ENCODE data around the gene GNA15. TPM values are rescaled to one million over a fixed set of nuclear protein-coding genes. Genes with fewer than 3 reads are reported as not detected.

GNA15 gene
- total and polyA plus RNA-seq, 7 experiments from 2014 or later, result 0.09 to 131 (median 3.7) TPM; not detected in 1

DNA sequence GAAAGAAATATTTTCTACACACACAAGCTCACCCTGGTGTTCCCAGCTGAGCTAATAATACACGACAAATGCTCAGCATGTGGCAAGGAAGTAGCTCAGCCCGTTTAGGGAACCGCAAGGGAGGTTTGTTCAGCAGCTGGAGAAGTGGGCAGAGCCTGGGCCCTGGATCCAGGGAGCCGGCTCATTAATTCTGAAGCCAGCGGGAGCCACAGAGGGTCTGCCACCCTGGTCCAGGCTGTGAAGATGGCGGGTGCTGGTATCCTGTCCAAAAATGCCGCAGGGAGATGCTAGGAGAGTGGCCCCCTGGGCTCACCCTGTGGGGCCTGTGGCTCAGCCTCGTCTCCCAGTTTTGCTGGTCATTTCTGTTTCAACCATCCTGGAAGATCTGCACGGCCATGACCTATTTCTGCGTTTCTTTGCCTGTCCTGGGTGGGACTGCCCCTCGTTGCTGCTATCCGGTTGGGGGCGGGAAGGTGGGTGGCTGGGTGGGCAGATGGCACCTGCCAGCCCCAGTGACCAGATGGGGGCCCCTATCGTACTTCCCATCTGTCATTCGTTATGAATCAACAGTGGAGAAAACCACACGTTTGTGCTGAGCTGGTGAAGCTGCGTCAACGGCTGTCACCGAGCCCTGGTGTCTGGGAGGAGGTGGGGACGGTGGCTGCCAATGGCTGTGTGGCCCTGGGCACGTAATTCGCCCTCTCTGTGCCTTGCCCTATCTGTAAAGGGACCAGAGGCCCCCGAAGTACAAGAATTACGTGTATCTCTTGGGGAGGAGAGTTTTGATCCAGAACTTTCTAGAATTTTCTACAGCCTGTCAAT is 2.7 kb upstream of the GNA15 start:
- H3K4me3 ChIP-seq (ENCODE audit: low read length), result peak overlapping the region; percentile 13
- peak overlapping the region; percentile 45 for H3K27ac ChIP-seq (ENCODE audit: low read depth, low read length)

DNA sequence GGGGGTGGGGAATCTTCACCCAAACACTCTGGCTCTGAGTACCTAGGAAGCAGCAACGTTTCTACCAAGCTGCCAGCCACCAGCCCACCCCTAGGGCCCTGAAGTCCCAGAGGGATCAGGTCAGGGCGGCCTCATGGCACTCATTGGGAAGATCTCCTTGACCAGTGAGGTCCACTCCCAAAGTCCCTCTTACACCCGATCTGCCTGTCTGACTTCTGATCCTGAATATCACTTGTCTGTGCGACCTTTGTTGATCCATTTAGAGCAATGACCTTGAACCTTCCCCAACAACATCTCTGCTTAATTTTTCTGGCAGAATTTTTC is 2.1 kb upstream of the GNA15 start:
- Mint-ChIP-seq H3K4me3 (peak overlapping the region in 8 of 10 donors; percentile 47 to 87 (median 70)), H3K27ac (peak overlapping the region in 6 of 9 donors; percentile 58 to 97 (median 68)), H3K27me3 (peaks cover 0 to 23% (median 0%) of the 10 kb centered on the region in 5 donors), H3K4me1 (peaks cover 7 to 53% (median 22%) of the 10 kb centered on the region in 7 donors), H3K36me3 (peaks cover 0 to 13% (median 0%) of the 10 kb centered on the region in 5 donors), H3K9me3 (no peaks in the 10 kb centered on the region)
- Histone ChIP-seq H3K4me3 (ENCODE audit: low read length) (no peak overlapping the region), H3K4me1 (ENCODE audit: control insufficient read depth in 2 of 2, insufficient read depth in 2 of 2, low read length in 2 of 2) (peaks cover 8 to 11% of the 10 kb centered on the region in 2 donors), H3K27ac (ENCODE audit: low read depth, low read length) (peak overlapping the region; percentile 45), H3K9me3 (ENCODE audit: control insufficient read depth in 2 of 3, low read length in 3 of 3) (no peaks in the 10 kb centered on the region), H3K27me3 (ENCODE audit: control insufficient read depth in 2 of 2, insufficient read depth in 2 of 2, low read length in 2 of 2) (peaks cover 0 to 6% of the 10 kb centered on the region in 2 donors), H3K36me3 (ENCODE audit: control insufficient read depth in 2 of 3, insufficient read depth in 3 of 3, low read length in 3 of 3) (no peaks in the 10 kb centered on the region)
- CTCF ChIA-PET, result interaction anchor here (1.2 kb wide), 1 partner anchor 183 kb away, joined by 3 read pairs; no protein-coding TSS in a partner anchor
- ATAC-seq (no peak), DNase-seq (no peak)
- POLR2A ChIA-PET, result interaction anchor here (0.7 to 1.2 kb wide), 2 partner anchors 43 to 164 kb away, joined by 3 to 4 read pairs; no protein-coding TSS in a partner anchor
- intact Hi-C loops (cut with micrococcal nuclease), result loop anchor here in 1 of 2 donors (1.0 kb wide), 1 partner anchor 22 kb away; no protein-coding TSS in a partner anchor

More for the DNA sequence above, 2.7 kb upstream of the GNA15 start:
- Histone ChIP-seq H3K9me3 (ENCODE audit: control insufficient read depth in 2 of 3, low read length in 3 of 3) (no peaks in the 10 kb centered on the region), H3K36me3 (ENCODE audit: control insufficient read depth in 2 of 3, insufficient read depth in 3 of 3, low read length in 3 of 3) (no peaks in the 10 kb centered on the region), H3K4me1 (ENCODE audit: control insufficient read depth in 2 of 2, insufficient read depth in 2 of 2, low read length in 2 of 2) (peaks cover 8 to 11% of the 10 kb centered on the region in 2 donors), H3K27me3 (ENCODE audit: control insufficient read depth in 2 of 2, insufficient read depth in 2 of 2, low read length in 2 of 2) (peaks cover 0 to 6% of the 10 kb centered on the region in 2 donors)
- POLR2A ChIA-PET, result interaction anchor here (1.2 kb wide), 1 partner anchor 44 kb away, joined by 3 read pairs; no protein-coding TSS in a partner anchor
- peak; percentile 41 to 81 (median 51) for DNase-seq
- peak; percentile 93 for ATAC-seq
- peaks cover 0 to 12% (median 0%) of the 10 kb centered on the region in 5 donors for H3K36me3 Mint-ChIP-seq
- peaks cover 0 to 23% (median 0%) of the 10 kb centered on the region in 5 donors for H3K27me3 Mint-ChIP-seq
- H3K4me3 Mint-ChIP-seq, result peak overlapping the region; percentile 47 to 87 (median 70)
- peaks cover 7 to 53% (median 22%) of the 10 kb centered on the region in 7 donors for H3K4me1 Mint-ChIP-seq
- intact Hi-C loops (cut with micrococcal nuclease), result loop anchor here in 1 of 2 donors (1.0 kb wide), 1 partner anchor 22 kb away; no protein-coding TSS in a partner anchor
- CTCF ChIA-PET, result interaction anchor here (0.7 to 1.2 kb wide), 2 partner anchors 177 to 183 kb away, joined by 3 to 5 read pairs; no protein-coding TSS in a partner anchor
- H3K9me3 Mint-ChIP-seq, result no peaks in the 10 kb centered on the region
- H3K27ac Mint-ChIP-seq, result peak overlapping the region in 6 of 9 donors; percentile 58 to 97 (median 68)

DNA sequence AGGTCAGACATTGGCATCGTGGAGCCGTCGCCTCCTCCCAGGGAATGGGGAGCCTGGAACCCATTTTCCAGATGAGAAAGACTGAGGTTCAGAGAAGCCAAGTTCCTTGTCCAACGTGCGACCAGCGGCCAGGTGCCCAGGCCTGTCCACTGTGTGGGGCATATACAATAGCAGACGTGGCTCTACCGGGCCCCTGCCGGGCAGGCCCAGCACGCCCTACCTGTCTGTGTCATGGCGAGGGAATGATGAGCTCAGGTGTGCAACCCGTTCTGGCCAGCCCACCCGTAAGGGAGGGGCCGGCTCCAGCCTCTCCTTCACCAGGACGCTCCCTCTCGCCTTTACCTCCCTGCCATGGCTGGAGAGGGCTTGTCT is 837 bp downstream of the GNA15 start:
- Histone ChIP-seq H3K27ac (ENCODE audit: low read depth, low read length) (no peak overlapping the region), H3K4me3 (ENCODE audit: low read length) (no peak overlapping the region), H3K9me3 (ENCODE audit: control insufficient read depth in 2 of 3, low read length in 3 of 3) (no peaks in the 10 kb centered on the region), H3K27me3 (ENCODE audit: control insufficient read depth in 2 of 2, insufficient read depth in 2 of 2, low read length in 2 of 2) (peaks cover 0 to 6% of the 10 kb centered on the region in 2 donors), H3K4me1 (ENCODE audit: control insufficient read depth in 2 of 2, insufficient read depth in 2 of 2, low read length in 2 of 2) (peaks cover 8 to 11% of the 10 kb centered on the region in 2 donors), H3K36me3 (ENCODE audit: control insufficient read depth in 2 of 3, insufficient read depth in 3 of 3, low read length in 3 of 3) (no peaks in the 10 kb centered on the region)
- H3K36me3 Mint-ChIP-seq, result peaks cover 0 to 26% (median 0%) of the 10 kb centered on the region in 5 donors
- intact Hi-C loops (cut with micrococcal nuclease), result loop anchor here in 1 of 2 donors (2.0 kb wide), 1 partner anchor 42 kb away; the partner anchor contains the start of gene S1PR4
- ATAC-seq (no peak), DNase-seq (no peak)
- peaks cover 0 to 8% (median 5%) of the 10 kb centered on the region in 11 donors for H3K9me3 Mint-ChIP-seq
- H3K4me3 Mint-ChIP-seq, result peak overlapping the region in 6 of 10 donors; percentile 3 to 95 (median 45)
- ChIA-PET POLR2A (no interaction called here), CTCF (interaction anchor here (0.6 kb wide), 1 partner anchor 8 kb away, joined by 4 read pairs; no protein-coding TSS in a partner anchor)
- H3K4me1 Mint-ChIP-seq, result peaks cover 12 to 55% (median 14%) of the 10 kb centered on the region in 7 donors
- H3K27me3 Mint-ChIP-seq, result peaks cover 0 to 23% (median 0%) of the 10 kb centered on the region in 5 donors
- peak overlapping the region in 2 of 9 donors; percentile 74 to 85 for H3K27ac Mint-ChIP-seq

DNA sequence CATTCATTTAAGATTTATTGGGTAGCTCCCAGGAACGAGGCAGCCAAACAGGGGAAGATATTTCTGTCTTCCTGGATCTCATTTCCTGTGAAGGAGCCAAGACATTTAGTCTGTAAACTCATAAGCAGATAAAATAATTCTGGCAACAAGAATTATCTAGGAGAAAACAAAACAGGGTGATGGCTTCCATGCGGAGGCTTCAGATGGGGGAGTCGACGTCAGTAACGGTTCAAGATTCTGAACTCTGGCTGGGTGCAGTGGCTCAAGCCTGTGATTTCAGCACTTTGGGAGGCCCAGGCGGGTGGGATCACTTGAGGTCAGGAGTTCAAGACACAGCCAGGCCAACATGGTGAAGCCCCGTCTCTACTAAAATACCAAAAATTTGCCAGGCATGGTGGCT is 1.3 kb downstream of the GNA15 start:
- H3K4me3 Mint-ChIP-seq, result peak overlapping the region in 6 of 10 donors; percentile 3 to 95 (median 45)
- peaks cover 13 to 59% (median 15%) of the 10 kb centered on the region in 7 donors for H3K4me1 Mint-ChIP-seq
- CTCF ChIA-PET, result interaction anchor here (0.6 kb wide), 1 partner anchor 9 kb away, joined by 4 read pairs; no protein-coding TSS in a partner anchor
- POLR2A ChIA-PET, result no interaction called here
- peak overlapping the region in 2 of 9 donors; percentile 74 to 85 for H3K27ac Mint-ChIP-seq
- Histone ChIP-seq H3K27me3 (ENCODE audit: control insufficient read depth in 2 of 2, insufficient read depth in 2 of 2, low read length in 2 of 2) (peaks cover 0 to 6% of the 10 kb centered on the region in 2 donors), H3K9me3 (ENCODE audit: control insufficient read depth in 2 of 3, low read length in 3 of 3) (no peaks in the 10 kb centered on the region), H3K27ac (ENCODE audit: low read depth, low read length) (no peak overlapping the region), H3K4me1 (ENCODE audit: control insufficient read depth in 2 of 2, insufficient read depth in 2 of 2, low read length in 2 of 2) (peaks cover 8 to 11% of the 10 kb centered on the region in 2 donors), H3K4me3 (ENCODE audit: low read length) (no peak overlapping the region), H3K36me3 (ENCODE audit: control insufficient read depth in 2 of 3, insufficient read depth in 3 of 3, low read length in 3 of 3) (no peaks in the 10 kb centered on the region)
- ATAC-seq, result no peak
- no peak for DNase-seq
- H3K27me3 Mint-ChIP-seq, result peaks cover 0 to 23% (median 0%) of the 10 kb centered on the region in 5 donors
- H3K36me3 Mint-ChIP-seq, result peaks cover 0 to 26% (median 0%) of the 10 kb centered on the region in 5 donors
- intact Hi-C loops (cut with micrococcal nuclease), result loop anchor here in 1 of 2 donors (2.0 kb wide), 1 partner anchor 42 kb away; the partner anchor contains the start of gene S1PR4
- peaks cover 0 to 8% (median 5%) of the 10 kb centered on the region in 11 donors for H3K9me3 Mint-ChIP-seq

DNA sequence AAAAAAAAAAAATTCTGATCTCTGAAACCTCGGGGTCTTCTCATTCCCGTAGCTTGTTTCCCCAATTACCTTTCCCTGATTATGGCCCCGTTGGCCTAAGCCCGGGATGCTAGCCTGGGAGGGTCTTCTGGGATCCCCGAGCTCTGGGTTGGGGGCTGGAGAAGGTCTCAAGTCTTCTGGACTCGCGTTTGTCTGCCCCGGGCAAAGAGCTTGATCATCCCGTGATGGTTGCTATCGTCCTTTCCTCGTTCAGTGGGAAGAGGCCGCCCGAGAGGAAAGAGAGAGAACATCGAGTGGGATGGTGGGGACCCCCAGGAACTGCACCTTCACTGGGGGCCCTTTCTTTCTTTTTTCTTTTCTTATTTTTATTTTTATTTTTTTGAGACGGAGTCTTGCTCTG is 2.4 kb downstream of the GNA15 start:
- H3K27ac Mint-ChIP-seq, result no peak overlapping the region
- peak overlapping the region in 1 of 10 donors; percentile 68 for H3K4me3 Mint-ChIP-seq
- no peak overlapping the region for H3K27ac ChIP-seq (ENCODE audit: low read depth, low read length)
- no peaks in the 10 kb centered on the region for H3K9me3 ChIP-seq (ENCODE audit: control insufficient read depth in 2 of 3, low read length in 3 of 3)
- ATAC-seq (no peak), DNase-seq (no peak)
- peaks cover 0 to 6% of the 10 kb centered on the region in 2 donors for H3K27me3 ChIP-seq (ENCODE audit: control insufficient read depth in 2 of 2, insufficient read depth in 2 of 2, low read length in 2 of 2)
- POLR2A ChIA-PET, result interaction anchor here (1.1 to 1.7 kb wide), 2 partner anchors 10 to 64 kb away, joined by 4 to 8 read pairs; no protein-coding TSS in a partner anchor
- peaks cover 9 to 60% (median 13%) of the 10 kb centered on the region in 7 donors for H3K4me1 Mint-ChIP-seq
- peaks cover 0 to 18% (median 0%) of the 10 kb centered on the region in 5 donors for H3K27me3 Mint-ChIP-seq
- CTCF ChIA-PET, result interaction anchor here (0.7 to 1.6 kb wide), 3 partner anchors 11 to 188 kb away, joined by 3 to 4 read pairs (median 3); no protein-coding TSS in a partner anchor
- H3K36me3 ChIP-seq (ENCODE audit: control insufficient read depth in 2 of 3, insufficient read depth in 3 of 3, low read length in 3 of 3), result no peaks in the 10 kb centered on the region
- no peak overlapping the region for H3K4me3 ChIP-seq (ENCODE audit: low read length)
- H3K4me1 ChIP-seq (ENCODE audit: control insufficient read depth in 2 of 2, insufficient read depth in 2 of 2, low read length in 2 of 2), result peaks cover 5 to 8% of the 10 kb centered on the region in 2 donors
- peaks cover 0 to 8% (median 5%) of the 10 kb centered on the region in 11 donors for H3K9me3 Mint-ChIP-seq
- intact Hi-C loops (cut with micrococcal nuclease), result no loop called here
- peaks cover 0 to 30% (median 0%) of the 10 kb centered on the region in 5 donors for H3K36me3 Mint-ChIP-seq

DNA sequence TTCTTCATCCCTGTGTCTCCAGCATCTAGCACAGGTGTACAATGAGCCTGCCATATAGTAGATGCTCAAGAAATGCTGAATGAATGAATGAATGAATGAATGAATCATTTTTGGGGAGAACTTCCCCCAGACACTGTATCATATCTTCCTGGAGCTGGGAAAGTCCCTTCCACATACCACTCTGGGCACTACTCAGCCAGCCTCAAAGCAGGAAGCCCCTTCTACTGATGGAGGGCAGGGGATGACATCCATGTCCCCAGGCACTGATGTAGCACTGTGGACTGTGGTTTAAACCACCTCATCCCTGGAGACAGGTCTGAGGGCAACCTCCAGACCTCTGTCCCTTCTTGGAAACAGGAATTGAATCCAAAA is 4.8 kb downstream of the GNA15 start:
- intact Hi-C loops (cut with micrococcal nuclease), result no loop called here
- ChIA-PET CTCF (interaction anchor here (0.8 to 3.3 kb wide), 3 partner anchors 11 to 37 kb away, joined by 4 to 10 read pairs (median 5); no protein-coding TSS in a partner anchor), POLR2A (interaction anchor here (1.1 kb wide), 1 partner anchor 15 kb away, joined by 3 read pairs; no protein-coding TSS in a partner anchor)
- Histone ChIP-seq H3K4me3 (ENCODE audit: low read length) (no peak overlapping the region), H3K27ac (ENCODE audit: low read depth, low read length) (no peak overlapping the region), H3K36me3 (ENCODE audit: control insufficient read depth in 2 of 3, insufficient read depth in 3 of 3, low read length in 3 of 3) (no peaks in the 10 kb centered on the region), H3K27me3 (ENCODE audit: control insufficient read depth in 2 of 2, insufficient read depth in 2 of 2, low read length in 2 of 2) (peaks cover 0 to 6% of the 10 kb centered on the region in 2 donors), H3K4me1 (ENCODE audit: control insufficient read depth in 2 of 2, insufficient read depth in 2 of 2, low read length in 2 of 2) (peaks cover 0 to 8% of the 10 kb centered on the region in 2 donors), H3K9me3 (ENCODE audit: control insufficient read depth in 2 of 3, low read length in 3 of 3) (no peaks in the 10 kb centered on the region)
- H3K27ac Mint-ChIP-seq, result peak overlapping the region in 1 of 9 donors; percentile 68
- ATAC-seq (no peak), DNase-seq (no peak)
- peaks cover 0 to 8% (median 5%) of the 10 kb centered on the region in 11 donors for H3K9me3 Mint-ChIP-seq
- peaks cover 4 to 44% (median 6%) of the 10 kb centered on the region in 7 donors for H3K4me1 Mint-ChIP-seq
- peaks cover 0 to 11% (median 0%) of the 10 kb centered on the region in 5 donors for H3K27me3 Mint-ChIP-seq
- H3K4me3 Mint-ChIP-seq, result peak overlapping the region in 1 of 10 donors; percentile 70
- H3K36me3 Mint-ChIP-seq, result peaks cover 0 to 31% (median 0%) of the 10 kb centered on the region in 5 donors

Data from naive thymus-derived CD4-positive, alpha-beta T cell (primary cell).